H1 (cell line): ENCODE results near the gene URM1. TPM values are rescaled to one million over a fixed set of nuclear protein-coding genes. Genes with fewer than 3 reads are reported as not detected.

ENCODE experiments used
- ATF2 ChIP-seq: IDR thresholded peaks from 2 replicates; pipeline ENCODE4 v1.6.1; 2012; ENCODE audit warnings: low read length, inconsistent platforms
- CHD1 ChIP-seq: IDR thresholded peaks from 2 replicates; pipeline ENCODE4 v1.6.1; 2012; ENCODE audit warnings: low read depth, low read length, improper control_type of control experiment
- CTBP2 ChIP-seq: IDR thresholded peaks from 2 replicates; pipeline ENCODE4 v1.7.0; 2011; ENCODE audit warnings: borderline replicate concordance, mild to moderate bottlenecking, moderate library complexity, mixed read lengths, low read length; ENCODE audit not compliant: insufficient read depth, insufficient read length
- MAX ChIP-seq: IDR thresholded peaks from 2 replicates; pipeline ENCODE4 v1.6.1; 2012; ENCODE audit warnings: inconsistent platforms
- SAP30 ChIP-seq: fragments of 300-600 bp; sonication (generic); IDR thresholded peaks from 2 replicates; pipeline ENCODE4 v1.7.1; 2012; ENCODE audit warnings: low read length, moderate library complexity, mild to moderate bottlenecking, inconsistent platforms; ENCODE audit not compliant: insufficient read depth, insufficient replicate concordance
- SIX5 ChIP-seq: IDR thresholded peaks from 2 replicates; pipeline ENCODE4 v1.6.1; 2011; ENCODE audit warnings: mild to moderate bottlenecking, low read depth, low read length
- ZNF274 ChIP-seq: IDR thresholded peaks from 2 replicates; pipeline ENCODE4 v1.7.0; 2012; ENCODE audit warnings: low read length, borderline replicate concordance; ENCODE audit errors: extremely low read depth
- polyA plus RNA-seq, 7 experiments: library from polyadenylated mRNA; depleted of rRNA in 3 of 7; stranded (reverse) in 5 of 7; unstranded in 2 of 7; fragments of >200 nt in 5 of 7; fragments of 200-250 nt in 2 of 7; gene quantifications; 1 replicate in 5 of 7; 2 replicates in 1 of 7; 4 replicates in 1 of 7; pipeline versions ENCODE4 v1.2.1 to v1.2.3, GENCODE V29; 2011 to 2013; ENCODE audit warnings: missing spikeins in 2 of 7, mixed read lengths in 2 of 7
- total RNA-seq: library from RNA; stranded (reverse); fragmentation: NEBNext Ultra II Directional; extraction: Animal tissue kit (Norgen Biotek cat#: 25700); gene quantifications from 2 replicates; pipeline ENCODE4 v1.2.1, GENCODE V29; 2021

URM1 gene
- total and polyA plus RNA-seq, 2 of the 8 experiments (the other 6 are each of a cell fraction or from before 2014, with no cell fraction given): 58.3 to 62.3 TPM

- TF ChIP-seq ATF2 (no peak), ZNF274 (no peak), CTBP2 (no peak), SAP30 (no peak), SIX5 (no peak), CHD1 (no peak), MAX (no peak)
Observed at GRCh38 chr9:128365525-128365924, 5.6 kb upstream of the URM1 start (continued).
